PC-3 (cell line): Measurements from ENCODE around the gene RNF114. TPM values are rescaled to one million over a fixed set of nuclear protein-coding genes. Genes with fewer than 3 reads are reported as not detected.

Source experiments
- ATAC-seq: fragments of 200-7000 bp; cut with Tn5 transposase; 2 replicates; pipeline ENCODE4 v1.9.1; 2020; ENCODE audit warnings: mild to moderate bottlenecking, moderate library complexity
- BruUV-seq: library from RNA; stranded (reverse); fragments of 400-500 nt; replicated peaks from 2 replicates; lab custom pipeline; 2021; lab: Mats Ljungman, UMichigan
- CTCF ChIA-PET: fragments of 300-600 bp; sonication (Branson Sonifier 250); formaldehyde crosslinking; loops from one replicate; lab custom pipeline; 2022; ENCODE audit warnings: antibody characterized with exemption; lab: Charles Lee
- POLR2A ChIA-PET: fragments of 300-600 bp; sonication (Branson Sonifier 250); formaldehyde crosslinking; loops from one replicate; lab custom pipeline; 2022; ENCODE audit warnings: antibody characterized with exemption; ENCODE audit not compliant: unreplicated experiment; lab: Charles Lee
- DNase-seq: peaks from one replicate; pipeline ENCODE4 v3.0.0-alpha.2; 2015
- H2AFZ ChIP-seq: fragments of 300-600 bp; sonication (generic); 2 replicates; pipeline ENCODE4 v1.6.0; 2016; ENCODE audit warnings: antibody characterized with exemption, low read length
- H3F3A ChIP-seq: fragments of 300-600 bp; sonication (generic); one replicate; pipeline ENCODE4 v1.6.0; 2017; ENCODE audit warnings: antibody characterized with exemption, low read length, control low read depth, mild to moderate bottlenecking; ENCODE audit not compliant: unreplicated experiment
- H3K27ac ChIP-seq: fragments of 300-600 bp; sonication (generic); 2 replicates; pipeline ENCODE4 v1.5.1; 2016; ENCODE audit warnings: mild to moderate bottlenecking, low read length
- H3K27me3 ChIP-seq: fragments of 300-600 bp; sonication (generic); 2 replicates; pipeline ENCODE4 v1.6.1; 2016; ENCODE audit warnings: low read length, mixed read lengths
- H3K36me3 ChIP-seq: fragments of 300-600 bp; sonication (generic); 2 replicates; pipeline ENCODE4 v1.6.1; 2016; ENCODE audit warnings: low read depth, mixed run types, low read length, mixed read lengths
- H3K4me1 ChIP-seq: fragments of 300-600 bp; sonication (generic); 2 replicates; pipeline ENCODE4 v1.5.1; 2016; ENCODE audit warnings: low read length; ENCODE audit not compliant: insufficient read depth
- H3K4me2 ChIP-seq: fragments of 300-600 bp; sonication (generic); 2 replicates; pipeline ENCODE4 v1.6.0; 2016; ENCODE audit warnings: low read length
- H3K4me3 ChIP-seq: fragments of 300-600 bp; sonication (generic); 2 replicates; pipeline ENCODE4 v1.5.1; 2016; ENCODE audit warnings: mild to moderate bottlenecking, low read length, mixed read lengths
- H3K79me2 ChIP-seq: fragments of 300-600 bp; sonication (generic); 2 replicates; pipeline ENCODE4 v1.6.1; 2017; ENCODE audit warnings: low read length, mixed read lengths
- H3K9ac ChIP-seq: fragments of 300-600 bp; sonication (generic); 2 replicates; pipeline ENCODE4 v1.6.0; 2016; ENCODE audit warnings: mild to moderate bottlenecking, low read length
- H3K9me2 ChIP-seq: fragments of 300-600 bp; sonication (generic); replicated peaks from 2 replicates; pipeline ENCODE4 v1.6.1; 2016; ENCODE audit warnings: mixed run types, low read length, mixed read lengths
- H3K9me3 ChIP-seq: fragments of 300-600 bp; sonication (generic); 2 replicates; pipeline ENCODE4 v1.6.1; 2016; ENCODE audit warnings: low read length, mixed read lengths
- H4K20me1 ChIP-seq: fragments of 300-600 bp; sonication (generic); 2 replicates; pipeline ENCODE4 v1.6.1; 2016; ENCODE audit warnings: low read length, mixed read lengths
- CTCF ChIP-seq: fragments of 300-600 bp; sonication (generic); conservative IDR thresholded peaks from 2 replicates; pipeline ENCODE4 v1.5.1; 2017; ENCODE audit warnings: antibody characterized with exemption, low read depth, mild to moderate bottlenecking, low read length
- EZH2 ChIP-seq: fragments of 300-600 bp; sonication (generic); IDR thresholded peaks from one replicate; pipeline ENCODE4 v1.6.1; 2017; ENCODE audit warnings: antibody characterized with exemption, mild to moderate bottlenecking, low read length; ENCODE audit not compliant: unreplicated experiment
- EZH2phosphoT487 ChIP-seq: fragments of 300-600 bp; sonication (generic); IDR thresholded peaks from 2 replicates; pipeline ENCODE4 v1.6.1; 2018; ENCODE audit warnings: mild to moderate bottlenecking, antibody characterized with exemption, low read length, borderline replicate concordance
- intact Hi-C: fragments of 100-400 bp; cut with micrococcal nuclease; formaldehyde crosslinking; loops from 2 replicates; pipeline ENCODE4 v1.9.0; 2023
- total RNA-seq: library from RNA; depleted of rRNA; stranded (reverse); fragments of >200 nt; gene quantifications from 2 replicates; pipeline ENCODE4 v1.2.3, GENCODE V29; 2014

RNF114 gene
- total RNA-seq, 1 experiment from 2014 or later: 133 TPM

- 0 out of 2 replicates have a peak, but pooled peaks cover 5% of the 10 kb centered on the region for H3K4me1 ChIP-seq
- TF ChIP-seq EZH2 (no peak), CTCF (no peak), EZH2phosphoT487 (no peak)
- ChIA-PET CTCF (interaction anchor here (0.7 to 1.6 kb wide), 4 partner anchors 25 to 277 kb away, joined by 3 to 6 read pairs (median 4); no protein-coding TSS in a partner anchor), POLR2A (no interaction called here)
- no peaks in the 10 kb centered on the region for H4K20me1 ChIP-seq
- H3K9me3 ChIP-seq: no peaks in the 10 kb centered on the region
- H2AFZ ChIP-seq: no peak overlapping the region
- H3K27ac ChIP-seq: no peak overlapping the region
- no peaks in the 10 kb centered on the region for H3F3A ChIP-seq
- no TSS peak for BruUV-seq
- no peak overlapping the region for H3K9ac ChIP-seq
- ATAC-seq (no peak), DNase-seq (no peak)
- no peak overlapping the region for H3K4me3 ChIP-seq
- intact Hi-C loops: loop anchor here (1.0 to 2.0 kb wide), 2 partner anchors 277 to 346 kb away; no protein-coding TSS in a partner anchor
- no peaks in the 10 kb centered on the region for H3K79me2 ChIP-seq
- no peak overlapping the region for H3K4me2 ChIP-seq
- 0 out of 2 replicates have a peak, but pooled peaks cover 4% of the 10 kb centered on the region for H3K36me3 ChIP-seq
- no peaks in the 10 kb centered on the region for H3K27me3 ChIP-seq
- H3K9me2 ChIP-seq: no peaks in the 10 kb centered on the region
Observed at GRCh38 chr20:49887251-49888211, 48.7 kb upstream of the RNF114 start.

GRCh38 chr20:49888212-49889000 is 47.8 kb upstream of the RNF114 start:
- TF ChIP-seq EZH2phosphoT487 (no peak), CTCF (peak; percentile 98)
- POLR2A ChIA-PET: no interaction called here
- no peak overlapping the region for H3K4me2 ChIP-seq

More at GRCh38 chr20:49888212-49889000, 47.8 kb upstream of the RNF114 start:
- Histone ChIP-seq H3K27ac (no peak overlapping the region), H3K9ac (no peak overlapping the region), H3K36me3 (0 out of 2 replicates have a peak, but pooled peaks cover 4% of the 10 kb centered on the region), H3K9me2 (no peaks in the 10 kb centered on the region), H3F3A (no peaks in the 10 kb centered on the region), H3K27me3 (no peaks in the 10 kb centered on the region), H3K9me3 (no peaks in the 10 kb centered on the region), H3K4me1 (0 out of 2 replicates have a peak, but pooled peaks cover 5% of the 10 kb centered on the region), H2AFZ (no peak overlapping the region), H3K4me3 (no peak overlapping the region), H3K79me2 (no peaks in the 10 kb centered on the region), H4K20me1 (no peaks in the 10 kb centered on the region)
- CTCF ChIA-PET: interaction anchor here (0.6 to 1.6 kb wide), 4 partner anchors 11 to 278 kb away, joined by 4 to 10 read pairs (median 7); no protein-coding TSS in a partner anchor
- no TSS peak for BruUV-seq
- peak; percentile 78 for DNase-seq
- intact Hi-C loops: loop anchor here (1.0 to 2.0 kb wide), 2 partner anchors 278 to 347 kb away; no protein-coding TSS in a partner anchor
- ATAC-seq: peak; percentile 77
